AG09309 (cell line): Measurements from ENCODE around the gene CTNNBL1.

Source experiments
- DNase-seq: peaks from one replicate; pipeline ENCODE4 v3.0.0-alpha.2; 2010; ENCODE audit warnings: low read depth
- H3K4me3 ChIP-seq: 2 replicates; pipeline ENCODE4 v1.5.1; 2011; ENCODE audit warnings: mild to moderate bottlenecking, low read depth, low read length, moderate library complexity; ENCODE audit not compliant: control insufficient read depth
- CTCF ChIP-seq: IDR thresholded peaks from 2 replicates; pipeline ENCODE4 v1.5.1; 2011; ENCODE audit warnings: mild to moderate bottlenecking, low read depth, low read length, inconsistent platforms; ENCODE audit not compliant: insufficient read depth, control insufficient read depth; ENCODE audit errors: missing control alignments

The CTNNBL1 gene

GRCh38 chr20:37837924-37838323, 144.1 kb downstream of the CTNNBL1 start:
- H3K4me3 ChIP-seq = no peak overlapping the region
- no peak for TF ChIP-seq CTCF
- no peak for DNase-seq

GRCh38 chr20:37838769-37839431, 145.1 kb downstream of the CTNNBL1 start:
- DNase-seq = no peak

GRCh38 chr20:37839432-37839827, 145.6 kb downstream of the CTNNBL1 start:
- H3K4me3 ChIP-seq = no peak overlapping the region
- no peak for TF ChIP-seq CTCF
- no peak for DNase-seq

More at GRCh38 chr20:37838769-37839431, 145.1 kb downstream of the CTNNBL1 start:
- H3K4me3 ChIP-seq = no peak overlapping the region
- TF ChIP-seq CTCF = no peak

GRCh38 chr20:37839955-37840354, 146.1 kb downstream of the CTNNBL1 start:
- DNase-seq = no peak
- no peak for TF ChIP-seq CTCF
- no peak overlapping the region for H3K4me3 ChIP-seq

- TF ChIP-seq CTCF = no peak
- no peak overlapping the region for H3K4me3 ChIP-seq
- DNase-seq = no peak
Measured at GRCh38 chr20:37841389-37841788, 147.6 kb downstream of the CTNNBL1 start.

- TF ChIP-seq CTCF = no peak
- no peak overlapping the region for H3K4me3 ChIP-seq
- DNase-seq = no peak
Measured at GRCh38 chr20:37841971-37842370, 148.1 kb downstream of the CTNNBL1 start.
